ENCODE measurements around the gene C2orf78.
"Not testable (repeated sequence)": the region's sequence is repeated elsewhere in the genome, so short reads cannot be mapped to it uniquely, and the experiment has no call there.

The C2orf78 gene

GRCh38 chr2:73783402-73783801 is 581 bp upstream of the C2orf78 start:
- DNase-seq = not testable (repeated sequence)

DNA sequence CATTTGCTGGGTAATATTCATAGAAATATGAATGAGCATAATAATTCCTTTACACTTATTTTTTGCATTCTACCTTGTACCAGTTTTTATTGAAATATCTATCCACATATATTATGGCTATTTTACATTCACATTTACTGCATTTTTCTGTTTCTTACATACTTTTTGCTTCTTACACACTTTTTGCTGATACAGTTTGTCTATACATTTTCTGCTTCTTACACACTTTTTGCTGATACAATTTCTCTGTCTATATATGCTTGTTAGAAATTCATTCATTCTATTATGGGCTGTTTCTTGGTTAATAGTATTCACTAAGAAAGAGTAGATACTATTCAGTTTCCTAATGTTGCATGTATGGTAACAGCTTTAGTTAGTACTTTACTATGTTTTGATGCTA is 27.9 kb downstream of the C2orf78 start:
- no peak for DNase-seq

DNA sequence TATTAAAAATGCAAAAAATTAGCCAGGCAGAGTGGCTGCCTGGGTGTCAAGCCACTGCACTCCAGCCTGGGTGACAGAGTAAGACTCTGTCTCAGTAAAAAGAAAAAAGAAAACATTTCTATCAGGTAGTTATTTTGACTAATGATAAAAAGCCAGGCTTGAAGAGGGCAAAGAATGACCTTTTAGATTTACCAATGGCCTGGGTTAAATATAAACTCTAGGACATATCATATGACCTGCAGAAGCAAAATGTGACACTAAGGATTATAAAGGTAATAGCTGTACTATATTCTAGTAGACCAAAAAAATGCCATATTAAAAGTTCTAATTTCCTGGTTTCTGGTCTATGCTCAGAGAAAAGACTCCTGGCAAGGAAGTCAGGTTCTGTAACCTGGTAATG is 28.7 kb downstream of the C2orf78 start:
- no peak for DNase-seq

- no peak for DNase-seq
Observed at GRCh38 chr2:73818296-73818695, 34.3 kb downstream of the C2orf78 start.

DNA sequence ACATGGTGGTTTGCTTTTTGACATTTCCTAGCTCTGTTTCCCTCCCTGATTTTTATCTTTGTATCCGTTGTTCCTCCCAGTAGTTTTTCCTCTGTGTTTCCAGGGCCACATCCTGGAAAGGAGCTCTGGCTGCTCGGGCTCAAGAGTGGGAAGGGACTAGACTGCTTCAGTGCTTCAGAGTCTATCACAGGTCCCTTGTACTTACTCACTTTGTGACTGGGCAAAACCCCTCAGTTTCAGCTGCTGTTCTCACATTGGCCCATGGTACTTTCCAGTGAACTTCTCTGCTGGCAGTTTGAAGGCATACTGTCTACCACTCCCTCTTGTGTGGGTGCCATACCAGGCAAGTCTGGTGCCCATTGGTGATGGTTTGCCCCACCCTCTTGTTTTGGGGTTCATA is 37.2 kb downstream of the C2orf78 start:
- no peak for DNase-seq

DNA sequence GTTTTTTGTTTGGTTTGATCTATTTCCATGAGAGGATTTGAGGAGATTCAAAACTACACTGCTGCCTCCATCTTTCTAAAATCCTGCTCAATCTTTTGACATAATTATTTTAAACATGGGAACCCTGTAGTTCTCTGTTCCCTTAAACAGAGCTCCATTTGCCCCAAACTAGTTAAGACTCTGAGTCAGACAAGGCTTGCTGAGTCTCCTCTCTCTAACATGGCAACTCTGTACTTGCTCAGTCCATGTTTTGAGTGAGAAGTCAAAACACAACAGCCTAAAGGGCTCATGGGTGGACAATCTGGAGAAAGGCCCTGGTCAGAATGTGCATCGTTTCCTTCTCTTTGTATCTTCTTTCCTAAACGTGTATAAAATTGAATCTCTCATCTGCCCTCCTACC is 37.7 kb downstream of the C2orf78 start:
- DNase-seq = no peak

- no peak for DNase-seq
Observed at GRCh38 chr2:73822276-73822675, 38.3 kb downstream of the C2orf78 start.

GRCh38 chr2:73822991-73823390 is 39.0 kb downstream of the C2orf78 start:
- DNase-seq = no peak

DNA sequence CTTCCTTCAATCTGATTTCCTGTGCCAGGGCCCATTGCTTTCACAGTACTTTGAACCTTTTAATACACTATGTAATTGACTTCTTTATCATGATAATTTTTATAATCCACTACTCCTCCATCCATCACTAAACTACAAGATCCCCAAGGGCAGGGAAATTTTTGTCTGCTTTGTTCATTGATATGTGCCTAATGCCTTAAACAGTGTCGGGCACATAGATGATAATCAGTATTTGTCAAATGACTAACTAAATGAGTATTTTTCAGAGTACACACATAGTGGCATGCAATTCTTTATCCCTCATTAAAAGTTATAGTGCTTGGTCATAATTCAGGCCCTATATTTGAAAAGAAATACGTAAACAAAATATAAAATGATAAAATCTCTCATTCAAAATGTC is 39.4 kb downstream of the C2orf78 start:
- no peak for DNase-seq

DNA sequence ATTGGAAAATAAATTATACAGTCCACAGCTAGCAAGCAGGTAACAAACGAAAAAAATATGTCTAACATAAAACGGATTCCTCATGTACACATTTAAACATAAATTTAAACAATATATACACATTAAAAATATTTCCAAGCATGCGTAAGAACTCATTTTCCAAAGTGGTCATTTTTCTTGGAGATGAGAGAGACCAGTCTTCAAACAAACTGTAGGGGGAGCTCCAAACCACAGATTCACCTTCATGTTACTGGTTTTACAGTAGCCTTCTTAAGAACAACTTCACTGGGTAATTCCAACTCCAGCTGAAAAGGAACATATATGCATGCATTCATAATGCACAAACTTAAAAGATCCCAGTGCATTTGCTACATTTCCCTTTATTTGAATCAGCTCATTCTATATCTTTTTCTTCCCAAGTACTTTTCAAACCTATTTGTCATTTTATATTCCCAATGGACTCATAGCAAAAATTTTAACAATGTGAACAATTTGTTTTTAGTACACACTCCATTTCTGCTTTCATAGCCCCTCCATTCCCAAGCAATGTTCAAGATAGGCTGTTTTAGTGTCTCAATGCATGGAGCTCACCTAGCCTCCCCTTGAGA is 40.0 kb downstream of the C2orf78 start:
- peak; percentile 41 for DNase-seq

- no peak for DNase-seq
Observed at GRCh38 chr2:73825408-73825807, 41.4 kb downstream of the C2orf78 start.

- no peak for DNase-seq
Observed at GRCh38 chr2:73827018-73827417, 43.0 kb downstream of the C2orf78 start.

GRCh38 chr2:73827660-73828388 is 43.8 kb downstream of the C2orf78 start:
- DNase-seq = no peak

DNA sequence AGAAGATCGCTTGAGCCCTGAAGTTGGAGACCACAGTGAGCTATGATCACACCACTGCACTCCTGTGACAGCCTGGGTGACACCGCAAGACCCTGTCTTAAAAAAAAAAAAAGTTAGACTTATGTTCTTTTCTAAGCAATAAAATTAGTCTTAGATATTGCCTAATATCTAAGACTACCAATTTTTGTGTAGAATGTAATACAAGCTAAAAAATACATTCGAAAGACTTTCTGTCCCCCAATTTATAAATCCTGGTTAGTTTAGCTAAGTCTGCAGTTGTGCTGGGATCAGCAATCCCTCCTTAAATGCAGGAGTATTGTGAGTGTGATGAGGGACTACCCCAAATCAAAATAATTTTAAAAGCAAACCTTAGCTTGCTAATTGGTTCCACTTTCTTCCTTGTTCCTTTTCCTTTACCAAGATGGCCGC is 44.4 kb downstream of the C2orf78 start:
- no peak for DNase-seq

GRCh38 chr2:73828818-73829570 is 45.0 kb downstream of the C2orf78 start, which contains the start of gene STAMBP:
STAMBP (plus strand) TSS chr2:73828961; CDS start chr2:73830857, 1,896 bp downstream.
- peak; percentile 96 for DNase-seq

DNA sequence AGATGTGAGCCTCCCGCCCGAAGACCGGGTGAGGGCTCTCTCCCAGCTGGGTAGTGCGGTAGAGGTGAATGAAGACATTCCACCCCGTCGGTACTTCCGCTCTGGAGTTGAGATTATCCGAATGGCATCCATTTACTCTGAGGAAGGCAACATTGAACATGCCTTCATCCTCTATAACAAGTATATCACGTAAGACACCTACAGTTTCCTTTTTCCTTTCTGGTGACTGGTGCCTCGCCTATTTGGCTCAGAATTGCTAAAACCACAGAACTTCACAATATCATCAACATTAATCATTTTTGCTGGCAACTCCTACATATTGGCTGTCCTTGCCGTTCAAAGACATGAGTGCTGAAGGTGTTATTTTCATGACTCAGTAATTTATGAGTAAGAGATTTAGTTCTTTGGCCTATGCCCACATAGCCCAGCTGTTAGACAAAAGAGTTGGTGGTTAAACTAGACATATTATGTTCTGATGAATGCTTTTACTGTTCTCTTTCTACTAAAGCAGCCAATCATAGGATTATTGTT is 47.0 kb downstream of the C2orf78 start:
- no peak for DNase-seq

- no peak for DNase-seq
Observed at GRCh38 chr2:73832930-73833329, 48.9 kb downstream of the C2orf78 start.

DNA sequence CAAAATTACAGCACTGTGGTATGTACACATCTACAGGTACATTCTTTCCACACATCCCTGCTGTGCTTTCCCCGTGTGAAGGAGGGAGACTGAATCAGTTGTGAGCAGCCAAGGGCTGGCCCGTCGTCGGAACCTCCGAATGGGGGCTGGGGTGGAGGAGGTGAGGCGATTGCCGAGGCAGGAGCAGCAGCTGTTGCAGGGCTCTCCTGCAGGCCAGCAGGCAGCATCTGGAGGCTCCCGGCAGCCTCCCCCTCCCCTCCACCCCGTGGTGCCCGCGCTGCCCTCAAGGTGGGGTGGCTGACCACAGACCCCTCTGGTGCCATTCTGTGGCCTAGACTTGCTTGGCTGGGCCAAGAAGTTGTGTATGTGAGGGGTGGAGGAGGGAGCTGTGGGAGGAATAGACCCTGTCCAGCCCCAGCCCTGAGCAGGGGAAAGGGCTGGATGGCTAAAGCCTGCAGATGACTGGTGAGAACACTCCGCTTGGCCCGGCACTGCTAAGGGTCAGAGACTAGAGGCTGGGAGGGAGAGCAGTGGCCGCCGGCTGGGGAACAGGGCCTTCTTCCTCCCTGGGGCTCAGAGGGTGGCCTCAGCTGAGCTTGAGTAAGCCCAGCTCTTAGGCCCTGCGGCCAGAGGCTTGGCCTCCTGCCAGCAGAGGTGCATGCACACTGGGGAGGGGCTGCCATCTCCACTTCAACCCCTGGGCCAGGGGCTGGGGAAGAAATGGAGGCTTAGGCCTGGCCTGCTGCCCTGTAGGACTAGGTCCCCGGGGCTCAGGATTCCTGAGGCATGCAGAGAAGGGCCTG is 52.4 kb downstream of the C2orf78 start:
- no peak for DNase-seq

DNA sequence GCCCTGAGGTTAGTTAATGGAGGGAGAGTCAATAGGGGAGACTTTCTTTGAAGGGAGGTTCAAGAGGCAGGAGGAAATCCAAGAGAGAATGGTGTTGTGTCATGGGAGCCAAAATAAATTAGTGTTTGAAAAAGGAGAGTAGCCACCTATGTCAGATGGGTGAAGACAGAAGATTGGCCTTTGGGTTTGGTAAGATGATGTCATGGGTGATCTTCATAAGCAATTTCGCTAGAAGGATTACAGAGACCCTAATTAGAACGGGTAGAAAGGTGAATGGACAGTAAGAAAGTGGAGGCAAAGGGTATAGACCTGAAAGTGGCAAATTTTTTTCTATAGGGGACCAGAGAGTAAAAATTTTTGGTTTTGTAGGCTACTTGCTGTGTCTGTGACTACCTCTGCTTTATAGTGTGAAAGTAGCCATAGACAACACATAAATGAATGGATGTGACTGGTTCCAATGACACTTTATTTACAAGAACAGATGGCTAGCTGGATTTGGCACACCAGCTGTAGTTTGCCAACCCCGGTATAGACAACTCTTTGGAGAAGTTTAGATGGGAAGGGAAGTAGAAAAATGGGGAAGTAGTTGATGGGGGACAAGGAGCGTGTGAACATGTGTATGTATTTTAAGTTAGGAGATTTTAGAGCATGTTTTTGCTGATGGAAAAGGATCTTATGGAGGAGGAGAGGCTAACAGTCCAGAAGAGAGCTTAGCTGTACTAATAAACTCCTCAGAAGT is 54.0 kb downstream of the C2orf78 start:
- no peak for DNase-seq

DNA sequence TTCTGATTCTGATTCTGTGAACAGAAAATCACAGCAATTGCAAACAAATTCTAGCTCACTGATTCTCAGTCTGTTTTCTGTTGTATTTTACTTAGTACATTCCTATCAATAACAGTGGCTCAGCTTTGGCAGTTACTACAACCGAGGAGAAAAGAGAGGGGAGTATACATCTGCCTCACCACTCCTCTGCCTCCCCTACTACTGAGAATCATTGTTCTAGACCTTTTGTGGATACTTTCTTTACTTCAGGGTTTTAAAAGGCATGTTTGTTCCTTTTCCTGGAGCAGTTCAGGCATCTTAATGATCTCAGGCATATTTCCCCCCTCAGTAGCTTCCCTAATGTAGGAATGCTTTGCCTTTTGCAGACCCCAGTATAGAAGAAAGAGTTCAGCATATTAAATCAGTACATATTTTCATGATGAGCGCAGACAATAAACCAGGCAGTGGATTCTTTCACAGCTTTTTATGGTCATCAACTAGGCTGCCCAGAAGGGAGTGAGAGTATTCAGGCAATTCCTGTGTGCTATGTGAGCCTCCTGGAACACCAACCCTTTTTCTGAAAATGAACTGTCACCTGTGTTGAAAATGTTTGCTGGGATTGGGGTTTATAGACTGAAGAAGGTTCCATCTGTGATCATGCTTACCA is 55.0 kb downstream of the C2orf78 start:
- no peak for DNase-seq

DNA sequence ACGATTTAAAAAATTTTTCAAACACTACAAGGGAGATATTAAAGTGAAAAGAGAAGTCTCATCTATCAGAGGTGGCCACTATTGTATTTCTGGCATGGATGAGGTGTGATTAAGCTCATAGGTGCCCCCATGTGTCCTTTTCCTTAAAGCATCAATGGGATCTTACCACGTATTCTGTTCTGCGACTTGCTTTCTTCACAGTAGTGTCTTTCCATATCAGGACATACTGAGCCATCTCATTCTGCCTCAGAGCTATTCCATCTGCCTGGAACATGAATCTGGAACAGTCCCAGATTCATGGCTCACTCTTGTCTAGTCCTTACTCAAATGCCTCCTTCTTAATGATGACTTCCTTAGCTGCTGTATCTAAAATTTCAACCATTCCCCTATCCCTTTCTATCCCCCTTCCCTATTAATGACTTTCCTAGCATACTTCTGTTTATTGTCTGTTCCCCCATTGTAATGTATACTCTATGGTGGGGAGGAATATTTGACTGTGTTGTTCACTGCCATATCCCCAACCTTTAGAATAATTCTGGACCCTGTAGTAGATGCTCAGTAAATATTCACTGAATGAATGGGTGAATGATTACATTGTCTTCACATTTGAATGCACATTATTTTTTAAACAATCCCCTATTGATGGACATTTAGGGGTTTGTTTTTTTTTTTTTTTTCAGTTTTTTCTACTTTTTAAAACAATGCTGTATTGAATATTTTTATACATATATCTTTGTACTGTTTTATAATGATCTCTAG is 55.8 kb downstream of the C2orf78 start:
- DNase-seq = no peak
